ENCODE measurements around the gene SZT2. TPM values are rescaled to one million over a fixed set of nuclear protein-coding genes. Genes with fewer than 3 reads are reported as not detected.

SZT2 gene
- total RNA-seq, 1 donor = 35.4 TPM

- H3K4me3 ChIP-seq (ENCODE audit: low read depth, low read length) = no peak overlapping the region
- DNase-seq (ENCODE audit: low read depth) = peak; percentile 61
- TF ChIP-seq CTCF (IDR thresholded peaks at IDR 0.05; ENCODE audit: insufficient read depth, low read length) = peak; percentile 65
These were observed 25.0 kb downstream of the SZT2 start for GRCh38 chr1:43414634-43415223.

- DNase-seq (ENCODE audit: low read depth) = no peak
- H3K4me3 ChIP-seq (ENCODE audit: low read depth, low read length) = no peak overlapping the region
- no peak for TF ChIP-seq CTCF (IDR thresholded peaks at IDR 0.05; ENCODE audit: insufficient read depth, low read length)
These were observed 26.2 kb downstream of the SZT2 start for GRCh38 chr1:43415901-43416300.

- no peak for DNase-seq (ENCODE audit: low read depth)
- H3K4me3 ChIP-seq (ENCODE audit: low read depth, low read length) = no peak overlapping the region
- no peak for TF ChIP-seq CTCF (IDR thresholded peaks at IDR 0.05; ENCODE audit: insufficient read depth, low read length)
These were observed 29.2 kb downstream of the SZT2 start for GRCh38 chr1:43418858-43419257.

- no peak for TF ChIP-seq CTCF (IDR thresholded peaks at IDR 0.05; ENCODE audit: insufficient read depth, low read length)
- DNase-seq (ENCODE audit: low read depth) = no peak
- H3K4me3 ChIP-seq (ENCODE audit: low read depth, low read length) = no peak overlapping the region
These were observed 30.1 kb downstream of the SZT2 start for GRCh38 chr1:43419627-43420425.

GRCh38 chr1:43420874-43421273 is 31.2 kb downstream of the SZT2 start:
- H3K4me3 ChIP-seq (ENCODE audit: low read depth, low read length) = no peak overlapping the region
- no peak for DNase-seq (ENCODE audit: low read depth)
- no peak for TF ChIP-seq CTCF (IDR thresholded peaks at IDR 0.05; ENCODE audit: insufficient read depth, low read length)

GRCh38 chr1:43421396-43421795 is 31.7 kb downstream of the SZT2 start:
- H3K4me3 ChIP-seq (ENCODE audit: low read depth, low read length) = no peak overlapping the region

More at GRCh38 chr1:43421396-43421795, 31.7 kb downstream of the SZT2 start:
- TF ChIP-seq CTCF (IDR thresholded peaks at IDR 0.05; ENCODE audit: insufficient read depth, low read length) = no peak
- no peak for DNase-seq (ENCODE audit: low read depth)

All from fibroblast of the aortic adventitia (primary cell).